ENCODE measurements around the gene STAT2. TPM values are rescaled to one million over a fixed set of nuclear protein-coding genes. Genes with fewer than 3 reads are reported as not detected.

STAT2 gene
- total and polyA plus RNA-seq, 2 of the 13 experiments (the other 11 are each of a cell fraction or from before 2014, with no cell fraction given), result 43.5 to 84.6 TPM

DNA sequence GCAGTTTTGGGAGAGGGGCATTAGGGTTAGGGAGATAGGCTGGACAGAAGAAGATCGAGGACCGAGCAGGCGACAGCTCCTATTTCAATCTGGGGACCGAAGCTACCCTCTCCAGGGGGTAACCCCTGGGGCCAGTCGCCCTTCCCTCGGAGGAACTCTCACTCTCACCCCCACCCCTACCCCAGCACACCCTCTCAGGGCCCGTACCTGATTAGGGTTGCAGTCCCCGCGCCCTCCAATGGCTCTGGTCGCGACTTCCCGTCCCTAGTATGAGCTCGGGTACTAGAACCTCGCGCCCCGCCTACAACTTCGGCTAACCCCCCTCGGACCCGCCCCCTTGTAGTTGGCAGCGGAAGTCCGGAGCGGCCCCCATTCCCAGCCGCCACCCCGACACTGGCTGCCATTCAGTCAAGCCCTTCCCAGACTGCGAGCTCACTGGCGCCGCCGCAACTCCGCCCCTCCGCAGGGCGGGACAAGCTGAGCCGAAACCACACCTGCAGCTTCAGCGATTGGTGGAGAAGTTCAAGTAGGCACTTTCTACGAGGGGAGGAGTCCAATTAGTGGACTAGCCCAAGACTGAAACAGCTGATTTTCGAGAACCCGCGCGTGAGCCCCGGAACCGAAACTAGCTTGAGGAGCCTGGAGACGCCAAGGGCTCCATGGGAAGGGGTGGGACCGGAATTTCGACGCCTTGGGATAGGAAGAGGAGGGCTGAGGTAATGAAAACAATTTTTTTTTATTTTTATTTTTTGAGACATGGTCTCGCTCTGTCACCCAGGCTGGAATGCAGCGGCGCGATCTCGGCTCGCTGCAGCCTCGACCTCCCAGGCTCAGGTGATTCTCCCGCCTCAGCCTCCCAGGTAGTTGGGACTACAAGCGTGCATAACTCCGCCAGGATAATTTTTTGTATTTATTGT is at the start of gene STAT2 (continued):
- TF ChIP-seq, protein P1, sequence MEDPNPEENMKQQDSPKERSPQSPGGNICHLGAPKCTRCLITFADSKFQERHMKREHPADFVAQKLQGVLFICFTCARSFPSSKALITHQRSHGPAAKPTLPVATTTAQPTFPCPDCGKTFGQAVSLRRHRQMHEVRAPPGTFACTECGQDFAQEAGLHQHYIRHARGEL (CRISPR knock-in tag; IDR thresholded peaks at IDR 0.05), result no peak
- TF ChIP-seq KMT2A (CRISPR knock-in tag; IDR thresholded peaks at IDR 0.05) (peak; percentile 70), ZNF431 (CRISPR knock-in tag; IDR thresholded peaks at IDR 0.05; ENCODE audit: borderline replicate concordance, low read depth) (no peak), ZZZ3 (CRISPR knock-in tag; IDR thresholded peaks at IDR 0.05; ENCODE audit: borderline replicate concordance) (no peak), ATRX (CRISPR knock-in tag; IDR thresholded peaks at IDR 0.05; ENCODE audit: borderline replicate concordance) (no peak), KLF11 (CRISPR knock-in tag; IDR thresholded peaks at IDR 0.05) (peak; percentile 25; the same call in 1 of the 2 replicates), ZNF747 (CRISPR knock-in tag; IDR thresholded peaks at IDR 0.05; ENCODE audit: borderline replicate concordance) (no peak; the same call in 1 of the 2 replicates), ZKSCAN8 (CRISPR knock-in tag; IDR thresholded peaks at IDR 0.05; ENCODE audit: borderline replicate concordance) (no peak), SUZ12 (IDR thresholded peaks at IDR 0.05; ENCODE audit: low read depth, low read length) (no peak), ZNF816 (CRISPR knock-in tag; IDR thresholded peaks at IDR 0.05; ENCODE audit: borderline replicate concordance) (0 out of 2 replicates have a peak, but pooled peaks have one; percentile 0), MIXL1 (CRISPR knock-in tag; IDR thresholded peaks at IDR 0.05) (peak; percentile 84), KMT2B (CRISPR knock-in tag; IDR thresholded peaks at IDR 0.05) (peak; percentile 86), ZNF629 (CRISPR knock-in tag; conservative IDR thresholded peaks at IDR 0.05) (no peak), ZMAT3 (CRISPR knock-in tag; conservative IDR thresholded peaks at IDR 0.05) (peak; percentile 72)
- TF ChIP-seq, protein P2, sequence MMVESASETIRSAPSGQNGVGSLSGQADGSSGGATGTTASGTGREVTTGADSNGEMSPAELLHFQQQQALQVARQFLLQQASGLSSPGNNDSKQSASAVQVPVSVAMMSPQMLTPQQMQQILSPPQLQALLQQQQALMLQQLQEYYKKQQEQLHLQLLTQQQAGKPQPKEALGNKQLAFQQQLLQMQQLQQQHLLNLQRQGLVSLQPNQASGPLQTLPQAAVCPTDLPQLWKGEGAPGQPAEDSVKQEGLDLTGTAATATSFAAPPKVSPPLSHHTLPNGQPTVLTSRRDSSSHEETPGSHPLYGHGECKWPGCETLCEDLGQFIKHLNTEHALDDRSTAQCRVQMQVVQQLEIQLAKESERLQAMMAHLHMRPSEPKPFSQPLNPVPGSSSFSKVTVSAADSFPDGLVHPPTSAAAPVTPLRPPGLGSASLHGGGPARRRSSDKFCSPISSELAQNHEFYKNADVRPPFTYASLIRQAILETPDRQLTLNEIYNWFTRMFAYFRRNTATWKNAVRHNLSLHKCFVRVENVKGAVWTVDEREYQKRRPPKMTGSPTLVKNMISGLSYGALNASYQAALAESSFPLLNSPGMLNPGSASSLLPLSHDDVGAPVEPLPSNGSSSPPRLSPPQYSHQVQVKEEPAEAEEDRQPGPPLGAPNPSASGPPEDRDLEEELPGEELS (CRISPR knock-in tag; IDR thresholded peaks at IDR 0.05), result peak; percentile 54; the same call in 1 of the 2 replicates
- TF ChIP-seq, protein P3, sequence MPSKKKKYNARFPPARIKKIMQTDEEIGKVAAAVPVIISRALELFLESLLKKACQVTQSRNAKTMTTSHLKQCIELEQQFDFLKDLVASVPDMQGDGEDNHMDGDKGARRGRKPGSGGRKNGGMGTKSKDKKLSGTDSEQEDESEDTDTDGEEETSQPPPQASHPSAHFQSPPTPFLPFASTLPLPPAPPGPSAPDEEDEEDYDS (CRISPR knock-in tag; IDR thresholded peaks at IDR 0.05), result peak; percentile 90
- TF ChIP-seq, protein P4, sequence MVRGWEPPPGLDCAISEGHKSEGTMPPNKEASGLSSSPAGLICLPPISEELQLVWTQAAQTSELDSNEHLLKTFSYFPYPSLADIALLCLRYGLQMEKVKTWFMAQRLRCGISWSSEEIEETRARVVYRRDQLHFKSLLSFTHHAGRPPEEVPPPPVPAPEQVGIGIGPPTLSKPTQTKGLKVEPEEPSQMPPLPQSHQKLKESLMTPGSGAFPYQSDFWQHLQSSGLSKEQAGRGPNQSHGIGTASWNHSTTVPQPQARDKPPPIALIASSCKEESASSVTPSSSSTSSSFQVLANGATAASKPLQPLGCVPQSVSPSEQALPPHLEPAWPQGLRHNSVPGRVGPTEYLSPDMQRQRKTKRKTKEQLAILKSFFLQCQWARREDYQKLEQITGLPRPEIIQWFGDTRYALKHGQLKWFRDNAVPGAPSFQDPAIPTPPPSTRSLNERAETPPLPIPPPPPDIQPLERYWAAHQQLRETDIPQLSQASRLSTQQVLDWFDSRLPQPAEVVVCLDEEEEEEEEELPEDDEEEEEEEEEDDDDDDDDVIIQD (CRISPR knock-in tag; IDR thresholded peaks at IDR 0.05; ENCODE audit: low read depth), result peak; percentile 83; the same call in 1 of the 2 replicates
- TF ChIP-seq, protein P5, sequence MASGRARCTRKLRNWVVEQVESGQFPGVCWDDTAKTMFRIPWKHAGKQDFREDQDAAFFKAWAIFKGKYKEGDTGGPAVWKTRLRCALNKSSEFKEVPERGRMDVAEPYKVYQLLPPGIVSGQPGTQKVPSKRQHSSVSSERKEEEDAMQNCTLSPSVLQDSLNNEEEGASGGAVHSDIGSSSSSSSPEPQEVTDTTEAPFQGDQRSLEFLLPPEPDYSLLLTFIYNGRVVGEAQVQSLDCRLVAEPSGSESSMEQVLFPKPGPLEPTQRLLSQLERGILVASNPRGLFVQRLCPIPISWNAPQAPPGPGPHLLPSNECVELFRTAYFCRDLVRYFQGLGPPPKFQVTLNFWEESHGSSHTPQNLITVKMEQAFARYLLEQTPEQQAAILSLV (CRISPR knock-in tag; IDR thresholded peaks at IDR 0.05; ENCODE audit: borderline replicate concordance), result peak; percentile 65; the same call in 1 of the 2 replicates
- TF ChIP-seq, protein P6, sequence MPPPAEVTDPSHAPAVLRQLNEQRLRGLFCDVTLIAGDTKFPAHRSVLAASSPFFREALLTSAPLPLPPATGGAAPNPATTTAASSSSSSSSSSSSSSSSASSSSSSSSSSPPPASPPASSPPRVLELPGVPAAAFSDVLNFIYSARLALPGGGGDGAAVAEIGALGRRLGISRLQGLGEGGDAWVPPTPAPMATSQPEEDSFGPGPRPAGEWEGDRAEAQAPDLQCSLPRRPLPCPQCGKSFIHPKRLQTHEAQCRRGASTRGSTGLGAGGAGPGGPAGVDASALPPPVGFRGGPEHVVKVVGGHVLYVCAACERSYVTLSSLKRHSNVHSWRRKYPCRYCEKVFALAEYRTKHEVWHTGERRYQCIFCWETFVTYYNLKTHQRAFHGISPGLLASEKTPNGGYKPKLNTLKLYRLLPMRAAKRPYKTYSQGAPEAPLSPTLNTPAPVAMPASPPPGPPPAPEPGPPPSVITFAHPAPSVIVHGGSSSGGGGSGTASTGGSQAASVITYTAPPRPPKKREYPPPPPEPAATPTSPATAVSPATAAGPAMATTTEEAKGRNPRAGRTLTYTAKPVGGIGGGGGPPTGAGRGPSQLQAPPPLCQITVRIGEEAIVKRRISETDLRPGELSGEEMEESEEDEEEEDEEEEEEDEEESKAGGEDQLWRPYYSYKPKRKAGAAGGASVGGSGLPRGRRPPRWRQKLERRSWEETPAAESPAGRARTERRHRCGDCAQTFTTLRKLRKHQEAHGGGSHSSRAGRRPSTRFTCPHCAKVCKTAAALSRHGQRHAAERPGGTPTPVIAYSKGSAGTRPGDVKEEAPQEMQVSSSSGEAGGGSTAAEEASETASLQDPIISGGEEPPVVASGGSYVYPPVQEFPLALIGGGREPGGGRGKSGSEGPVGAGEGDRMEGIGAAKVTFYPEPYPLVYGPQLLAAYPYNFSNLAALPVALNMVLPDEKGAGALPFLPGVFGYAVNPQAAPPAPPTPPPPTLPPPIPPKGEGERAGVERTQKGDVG (CRISPR knock-in tag; IDR thresholded peaks at IDR 0.05; ENCODE audit: borderline replicate concordance), result no peak
